Left cardiac atrium (tissue), 4 donors: ENCODE data around the gene KCNH1. TPM values are rescaled to one million over a fixed set of nuclear protein-coding genes. Genes with fewer than 3 reads are reported as not detected.
A peak's percentile ranks its signal among the peaks of the same experiment; 100 is the strongest.

Experiments used
- ATAC-seq, 2 donors: fragments of 200-7000 bp; cut with Tn5 transposase; one replicate each; pipeline ENCODE4 v1.9.1; 2020; ENCODE audit warnings: mild to moderate bottlenecking in 2 of 2, moderate library complexity in 2 of 2
- DNase-seq: peaks from one replicate; pipeline ENCODE4 v3.0.0-alpha.2; 2020
- intact Hi-C, 2 donors: fragments of 100-400 bp; cut with DNase I; formaldehyde crosslinking; loops; one replicate each; pipeline versions ENCODE4 v1.14.1 to v1.15.1; 2022 to 2023
- total RNA-seq, 2 donors: library from RNA; stranded (reverse); fragmentation: NEBNext Ultra II Directional; extraction: Animal tissue kit (Norgen Biotek cat#: 25700); gene quantifications; one replicate each; pipeline ENCODE4 v1.2.1, GENCODE V29; 2021
- donor health status: DM: no; HTN: yes; CAD: no.
- donor health status: DM: no; HTN: yes; CAD: no; lungs with severe emphysema.
- donor health status: DM: yes; HTN: yes; CAD: no.
- donor health status: Dilated cardiomyopathy.

KCNH1 gene
- total RNA-seq, 2 donors from 2014 or later = 0.15 TPM; not detected in 1

DNA sequence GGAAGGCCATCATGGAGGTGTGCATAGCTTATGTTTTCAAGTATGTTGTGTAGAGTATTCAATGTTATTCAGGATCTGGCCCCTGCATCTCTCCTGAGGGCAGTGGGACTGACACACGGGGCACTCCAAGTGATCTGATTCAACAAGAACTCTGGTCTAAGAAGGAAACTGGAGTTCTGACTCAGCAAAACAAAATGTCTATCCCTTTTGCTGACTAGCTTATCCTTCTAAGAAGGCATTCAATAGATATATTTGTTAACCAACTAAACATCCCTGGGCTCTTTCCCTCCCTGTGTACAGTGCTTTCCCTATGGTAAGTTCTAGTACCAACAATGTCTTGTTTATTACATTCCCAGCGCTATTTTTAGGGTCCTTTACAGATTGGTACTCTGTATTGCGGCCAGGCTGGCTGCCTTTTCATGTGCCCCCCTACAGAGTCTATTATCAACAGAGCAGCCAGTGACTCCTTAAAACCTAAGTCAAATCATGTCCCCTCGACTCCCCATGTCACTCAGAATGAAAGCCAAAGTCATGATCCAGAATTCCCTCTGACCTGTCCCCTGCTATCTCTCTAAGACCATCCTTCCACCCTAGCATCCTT lies 304.9 kb downstream of the KCNH1 start:
- ATAC-seq (no peak), DNase-seq (no peak)
- intact Hi-C loops = no loop called here

- DNase-seq (no peak), ATAC-seq (no peak)
- intact Hi-C loops = no loop called here
Observed at GRCh38 chr1:210827481-210827880, 306.5 kb downstream of the KCNH1 start.

DNA sequence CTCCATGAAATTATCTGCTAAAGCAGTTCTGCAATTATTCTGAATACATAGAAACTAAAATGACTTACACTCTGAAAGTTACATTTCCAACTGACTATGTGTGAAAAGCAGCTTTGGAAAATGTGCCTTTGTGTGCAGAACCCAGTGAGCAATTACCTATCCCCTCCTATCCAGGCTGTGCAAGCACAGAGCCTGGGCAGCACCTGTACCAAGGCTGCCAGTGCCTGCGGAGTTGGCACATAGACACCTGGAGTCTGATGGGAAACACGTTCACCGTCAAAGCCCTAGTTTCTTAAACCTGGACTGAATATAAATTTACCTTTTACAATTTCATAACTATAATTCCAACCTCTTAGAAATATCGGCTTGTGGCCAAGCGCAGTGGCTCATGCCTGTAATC lies 307.3 kb downstream of the KCNH1 start:
- intact Hi-C loops = no loop called here

GRCh38 chr1:210822932-210823331 lies 311.0 kb downstream of the KCNH1 start:
- no peak for DNase-seq
- intact Hi-C loops = no loop called here
- no peak for ATAC-seq

More for the DNA sequence above, 307.3 kb downstream of the KCNH1 start:
- ATAC-seq (no peak), DNase-seq (no peak)

DNA sequence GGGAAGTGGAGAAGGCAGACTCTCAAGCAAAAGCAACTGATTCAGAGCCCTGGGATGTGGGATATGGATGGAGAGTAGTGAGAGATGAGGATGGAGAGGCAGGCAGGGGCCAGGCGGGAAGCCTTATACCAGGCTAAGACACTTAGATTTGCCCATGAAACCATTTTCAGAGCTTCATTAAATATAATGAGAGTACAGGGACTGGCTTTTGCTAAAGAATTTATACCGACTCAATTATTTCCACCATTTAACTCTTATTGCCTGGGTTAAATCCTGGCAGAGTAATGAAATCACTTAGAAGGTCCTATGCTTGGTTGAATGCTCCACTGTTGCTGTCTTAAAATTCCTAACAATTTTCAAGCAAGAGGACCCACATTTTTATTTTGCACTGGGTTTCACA lies 311.7 kb downstream of the KCNH1 start:
- ATAC-seq (no peak), DNase-seq (no peak)
- intact Hi-C loops = no loop called here

DNA sequence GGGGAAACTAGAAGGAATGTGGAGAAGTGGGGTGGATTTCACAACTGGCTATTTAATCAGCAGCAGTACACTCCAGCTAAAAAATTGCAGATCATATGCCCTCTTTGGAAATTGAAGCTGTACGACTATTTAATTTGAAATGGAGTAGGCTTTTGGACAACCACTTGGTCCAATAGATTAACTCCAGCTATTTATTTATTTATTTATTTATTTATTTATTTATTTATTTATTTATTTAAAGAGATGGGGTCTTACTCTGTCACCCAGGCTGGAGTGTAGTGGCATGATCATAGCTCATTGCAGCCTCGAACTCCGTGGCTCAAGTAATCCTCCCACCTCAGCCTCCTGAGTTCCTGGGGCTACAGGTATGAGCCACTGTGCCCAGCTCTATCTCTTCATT lies 312.3 kb downstream of the KCNH1 start:
- intact Hi-C loops = no loop called here
- no peak for ATAC-seq
- no peak for DNase-seq

DNA sequence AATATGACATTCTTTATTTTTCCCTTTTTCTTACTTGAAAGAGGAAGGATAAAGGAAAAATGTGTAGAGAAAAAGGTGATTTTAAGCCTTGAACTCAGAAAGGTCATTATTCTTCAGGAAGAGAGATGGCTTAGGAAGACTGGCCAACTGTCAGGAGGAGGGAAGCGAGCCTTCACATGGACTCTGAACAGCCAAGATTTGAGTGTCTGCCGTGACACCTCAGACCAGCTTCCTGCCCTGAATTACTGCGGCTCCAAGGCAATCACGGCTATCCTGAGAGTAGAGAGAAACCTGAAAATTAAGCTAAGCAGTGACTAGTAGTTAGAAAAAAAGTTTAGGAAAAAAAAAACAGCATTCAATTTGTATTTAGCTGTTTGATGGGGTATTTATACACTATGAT lies 314.7 kb downstream of the KCNH1 start:
- DNase-seq (no peak), ATAC-seq (no peak)
- intact Hi-C loops = no loop called here

DNA sequence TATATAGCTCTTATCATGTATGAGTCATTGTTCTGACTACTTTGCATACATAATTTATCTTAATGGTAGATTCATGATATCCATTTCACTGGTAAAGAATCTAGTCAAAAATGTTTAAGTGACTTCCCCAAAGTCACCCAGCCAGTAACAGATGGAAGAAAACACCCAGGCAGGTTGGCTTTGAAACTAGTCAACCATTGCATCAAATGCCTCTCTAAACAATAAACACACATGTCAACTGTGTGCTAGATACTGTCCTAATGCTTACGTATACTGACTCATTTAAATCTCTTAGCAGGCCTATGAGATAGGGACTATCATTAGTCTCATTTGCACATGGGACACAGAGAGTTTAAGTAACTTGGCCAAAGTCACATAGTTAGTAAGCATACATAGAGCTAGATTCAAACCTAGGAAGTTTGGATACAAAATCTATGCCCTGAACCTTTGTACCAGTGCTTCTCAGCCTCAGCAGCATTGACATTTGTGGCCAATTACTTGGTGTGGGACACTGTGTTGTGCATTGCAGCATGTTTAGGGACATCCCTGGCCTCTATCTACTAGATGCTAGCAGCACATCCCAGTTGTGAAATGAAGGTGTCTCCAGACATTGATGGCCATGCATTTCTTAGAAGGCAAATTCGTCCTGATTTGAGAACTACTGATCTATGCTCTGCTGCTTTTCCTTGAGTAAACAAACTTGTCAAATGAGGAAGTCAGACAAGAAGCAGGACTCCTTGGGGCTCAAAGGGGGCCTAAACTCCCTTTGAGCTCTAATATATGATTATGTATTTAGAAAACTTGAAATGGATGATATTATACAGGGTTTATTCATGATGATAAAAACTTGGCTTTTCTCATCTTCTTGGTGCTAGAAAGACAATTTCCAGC lies 316.3 kb downstream of the KCNH1 start:
- DNase-seq = no peak
- intact Hi-C loops = no loop called here
- ATAC-seq = no peak

- no peak for DNase-seq
- no peak for ATAC-seq
- intact Hi-C loops = no loop called here
Observed at GRCh38 chr1:210815641-210816550, 318.1 kb downstream of the KCNH1 start.

- DNase-seq (no peak), ATAC-seq (no peak)
- intact Hi-C loops = no loop called here
Observed at GRCh38 chr1:210814382-210815123, 319.4 kb downstream of the KCNH1 start.

GRCh38 chr1:210801501-210801900 lies 332.4 kb downstream of the KCNH1 start:
- no peak for DNase-seq
- ATAC-seq = no peak
- intact Hi-C loops = no loop called here

GRCh38 chr1:210800756-210801155 lies 333.2 kb downstream of the KCNH1 start:
- no peak for DNase-seq
- intact Hi-C loops = no loop called here
- no peak for ATAC-seq

- intact Hi-C loops = no loop called here
- no peak for ATAC-seq
- DNase-seq = no peak
Observed at GRCh38 chr1:210800301-210800700, 333.6 kb downstream of the KCNH1 start.

GRCh38 chr1:210797422-210797821 lies 336.5 kb downstream of the KCNH1 start:
- DNase-seq (no peak), ATAC-seq (no peak)
- intact Hi-C loops = no loop called here

GRCh38 chr1:210796421-210796820 lies 337.5 kb downstream of the KCNH1 start:
- no peak for ATAC-seq
- DNase-seq = no peak
- intact Hi-C loops = no loop called here

DNA sequence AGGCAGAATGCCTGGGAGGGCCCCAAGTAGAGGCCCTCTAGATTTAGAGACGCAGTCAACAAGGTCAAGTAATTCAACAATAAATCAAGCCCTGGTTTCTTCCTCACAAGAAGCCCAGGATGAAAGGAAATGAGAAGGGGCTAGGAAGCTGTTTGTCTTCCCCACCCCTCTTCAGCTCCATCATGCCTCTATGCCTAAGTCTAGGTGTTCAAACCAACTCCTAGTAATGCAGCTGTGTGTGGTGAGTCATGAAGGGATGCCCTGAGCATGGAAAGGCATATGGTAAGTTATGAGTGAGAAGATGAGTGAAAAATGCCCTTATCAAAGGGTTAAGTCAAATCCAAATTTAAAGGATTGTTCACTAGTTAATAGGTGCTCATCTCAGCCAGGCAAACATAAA lies 339.5 kb downstream of the KCNH1 start:
- ATAC-seq (no peak), DNase-seq (no peak)
- intact Hi-C loops = no loop called here

DNA sequence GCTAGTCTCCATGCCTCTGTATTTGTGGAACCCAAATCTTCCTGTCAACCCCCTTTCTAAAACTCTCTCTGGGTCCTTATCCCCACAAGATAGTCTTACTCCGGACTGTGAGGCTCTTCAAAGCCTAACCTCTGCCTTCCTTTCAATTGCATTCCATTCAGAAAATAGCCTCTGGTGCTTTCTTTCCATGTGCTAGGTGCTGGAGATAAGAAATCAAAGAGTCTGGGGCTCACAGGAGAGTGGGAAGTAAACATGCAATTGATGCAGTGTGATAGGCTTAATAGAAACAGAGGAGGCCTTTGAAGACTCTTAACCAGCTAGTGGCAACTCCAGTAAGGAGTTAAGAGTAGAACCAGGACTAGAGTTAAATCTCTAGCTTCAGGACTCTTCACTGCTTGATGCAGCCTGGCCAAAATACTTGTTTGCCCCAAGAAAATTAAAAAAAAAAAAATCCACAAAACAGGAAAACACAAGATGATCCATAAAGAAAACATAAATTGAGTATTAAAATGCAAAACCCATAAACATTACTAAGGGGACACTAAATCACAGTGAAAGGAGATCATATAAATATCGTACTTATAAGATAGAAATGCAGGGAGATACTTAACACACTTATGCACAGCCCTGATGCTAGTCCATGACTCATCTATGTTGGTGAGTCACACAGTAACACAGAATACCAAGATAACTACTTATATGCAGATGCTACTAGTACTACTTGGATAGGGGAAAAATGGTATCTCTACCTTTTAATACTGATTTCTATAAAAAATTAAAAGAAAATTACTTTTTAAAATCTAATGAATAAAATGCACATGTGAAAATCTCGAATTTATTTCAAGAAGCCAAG lies 341.5 kb downstream of the KCNH1 start:
- intact Hi-C loops = no loop called here
- DNase-seq (no peak), ATAC-seq (peak in 1 of 2 donors; percentile 87)

GRCh38 chr1:210790196-210790595 lies 343.8 kb downstream of the KCNH1 start:
- no peak for DNase-seq
- no peak for ATAC-seq
- intact Hi-C loops = no loop called here
